ENCODE data around the gene ELOVL6.

DNA sequence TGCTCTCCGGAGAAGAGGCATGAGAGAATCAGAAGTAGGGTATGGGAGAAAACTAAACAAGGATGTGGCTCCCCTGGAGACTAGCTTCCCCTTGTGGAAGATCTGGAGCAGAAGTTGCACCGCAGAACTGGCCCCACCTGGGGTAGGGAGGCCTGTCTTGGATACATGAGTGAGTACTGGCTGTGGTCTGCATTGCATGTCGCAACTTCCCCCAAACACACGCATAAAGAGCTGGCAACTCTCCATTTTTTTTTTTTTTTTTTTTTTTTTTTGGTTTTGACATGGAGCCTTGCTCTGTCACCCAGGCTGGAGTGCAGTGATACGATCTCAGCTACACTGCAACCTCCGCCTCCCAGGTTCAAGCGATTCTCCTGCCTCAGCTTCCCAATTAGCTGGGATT is 165.8 kb downstream of the ELOVL6 start:
- TF ChIP-seq, protein P1, sequence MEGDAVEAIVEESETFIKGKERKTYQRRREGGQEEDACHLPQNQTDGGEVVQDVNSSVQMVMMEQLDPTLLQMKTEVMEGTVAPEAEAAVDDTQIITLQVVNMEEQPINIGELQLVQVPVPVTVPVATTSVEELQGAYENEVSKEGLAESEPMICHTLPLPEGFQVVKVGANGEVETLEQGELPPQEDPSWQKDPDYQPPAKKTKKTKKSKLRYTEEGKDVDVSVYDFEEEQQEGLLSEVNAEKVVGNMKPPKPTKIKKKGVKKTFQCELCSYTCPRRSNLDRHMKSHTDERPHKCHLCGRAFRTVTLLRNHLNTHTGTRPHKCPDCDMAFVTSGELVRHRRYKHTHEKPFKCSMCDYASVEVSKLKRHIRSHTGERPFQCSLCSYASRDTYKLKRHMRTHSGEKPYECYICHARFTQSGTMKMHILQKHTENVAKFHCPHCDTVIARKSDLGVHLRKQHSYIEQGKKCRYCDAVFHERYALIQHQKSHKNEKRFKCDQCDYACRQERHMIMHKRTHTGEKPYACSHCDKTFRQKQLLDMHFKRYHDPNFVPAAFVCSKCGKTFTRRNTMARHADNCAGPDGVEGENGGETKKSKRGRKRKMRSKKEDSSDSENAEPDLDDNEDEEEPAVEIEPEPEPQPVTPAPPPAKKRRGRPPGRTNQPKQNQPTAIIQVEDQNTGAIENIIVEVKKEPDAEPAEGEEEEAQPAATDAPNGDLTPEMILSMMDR (IDR thresholded peaks at IDR 0.05): no peak
- no peak for TF ChIP-seq POLR2A (IDR thresholded peaks at IDR 0.05)

Measured in transverse colon (tissue), 3 donors.